HEK293T (cell line): ENCODE results near the gene RAB25.

Experiments used
- ARNT ChIP-seq: fragments of 450-650 bp; IDR thresholded peaks from 2 replicates; pipeline ENCODE4 v1.6.1; 2017; ENCODE audit warnings: mild to moderate bottlenecking
- ELF4 ChIP-seq: fragments of 450-650 bp; IDR thresholded peaks from 2 replicates; pipeline ENCODE4 v1.6.1; 2017; ENCODE audit warnings: antibody characterized with exemption
- FOXA1 ChIP-seq: fragments of 450-650 bp; IDR thresholded peaks from 2 replicates; pipeline ENCODE4 v1.6.1; 2016; ENCODE audit warnings: mild to moderate bottlenecking
- FOXK2 ChIP-seq: fragments of 450-650 bp; IDR thresholded peaks from 2 replicates; pipeline ENCODE4 v1.6.1; 2016; ENCODE audit warnings: mild to moderate bottlenecking
- TARDBP ChIP-seq: fragments of 450-650 bp; IDR thresholded peaks from 2 replicates; pipeline ENCODE4 v1.6.1; 2016

DNA sequence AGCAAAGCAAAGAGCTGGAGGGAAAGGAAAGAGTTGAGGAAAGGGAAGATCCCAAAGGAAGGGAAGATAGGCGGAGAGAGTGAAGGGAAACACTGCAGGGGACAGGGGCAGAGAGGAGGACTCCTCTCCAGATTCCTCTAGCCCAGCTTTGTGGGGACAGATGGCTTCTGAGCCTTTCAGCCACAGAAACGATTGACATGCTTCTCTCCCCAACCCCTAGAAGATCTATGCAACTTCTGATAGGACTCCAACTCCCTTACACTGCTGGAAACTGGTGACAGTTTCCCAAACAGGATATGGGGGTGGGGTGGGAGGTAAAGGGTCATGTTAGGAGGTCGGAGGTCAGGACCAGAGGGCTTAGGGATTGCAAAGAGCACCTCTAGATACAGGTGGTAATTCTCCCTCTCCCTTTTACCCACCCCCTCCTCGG, 14.8 kb downstream of the RAB25 start:
- no peak for TF ChIP-seq TARDBP
- no peak for TF ChIP-seq FOXA1
- TF ChIP-seq FOXK2: no peak
- TF ChIP-seq ARNT: no peak
- TF ChIP-seq ELF4: no peak
